SK-N-SH (cell line): ENCODE measurements around the gene CX3CR1. TPM values are rescaled to one million over a fixed set of nuclear protein-coding genes. Genes with fewer than 3 reads are reported as not detected.

Experiments used
- CTCF ChIA-PET: fragments of 300-600, 350-600 bp; formaldehyde crosslinking; extraction: SDS; loops from one replicate; lab custom pipeline; 2021; lab: Yijun Ruan, JAX
- POLR2A ChIA-PET: fragments of 350-600 bp; sonication (Branson Sonifier 250); formaldehyde crosslinking; extraction: SDS; loops from one replicate; lab custom pipeline; 2020; ENCODE audit warnings: antibody characterized with exemption, inconsistent platforms; lab: Yijun Ruan, JAX
- DNase-seq: peaks from one replicate; pipeline ENCODE4 v3.0.0; 2012
- H2AFZ ChIP-seq: fragments of 200-600 bp; sonication (generic); 2 replicates; pipeline ENCODE4 v1.8.1; 2016; ENCODE audit warnings: antibody characterized with exemption, mild to moderate bottlenecking, low read depth
- H3F3A ChIP-seq: fragments of 200-600 bp; sonication (generic); replicated peaks from 2 replicates; pipeline ENCODE3; 2016; ENCODE audit warnings: antibody characterized with exemption, mild to moderate bottlenecking; ENCODE audit not compliant: insufficient read depth
- H3K27ac ChIP-seq, 2 experiments: fragments of 200-500 bp in 1 of 2; fragments of 200-600 bp in 1 of 2; sonication (Bioruptor generic) in 1 of 2; sonication (generic), shearing (Covaris generic) in 1 of 2; 2 replicates each; pipeline versions ENCODE4 v1.5.1 to v1.6.1; 2014 to 2016; ENCODE audit warnings: low read depth in 2 of 2, inconsistent platforms in 1 of 2, low read length in 1 of 2, mild to moderate bottlenecking in 1 of 2, mixed read lengths in 1 of 2
- H3K27me3 ChIP-seq: fragments of 200-600 bp; sonication (generic), shearing (Covaris generic); 2 replicates; pipeline ENCODE4 v1.6.1; 2016; ENCODE audit warnings: mixed run types; ENCODE audit not compliant: insufficient read depth
- H3K36me3 ChIP-seq, 2 experiments: fragments of 200-500 bp in 1 of 2; fragments of 200-600 bp in 1 of 2; sonication (Bioruptor generic) in 1 of 2; sonication (generic) in 1 of 2; replicated peaks in 1 of 2; 2 replicates each; pipeline versions ENCODE3 to v1.5.1; 2014 to 2016; ENCODE audit warnings: low read length in 1 of 2, mild to moderate bottlenecking in 1 of 2; ENCODE audit not compliant: insufficient read depth in 2 of 2, control insufficient read depth in 1 of 2
- H3K4me1 ChIP-seq, 2 experiments: fragments of 200-500 bp in 1 of 2; fragments of 200-600 bp in 1 of 2; sonication (Bioruptor generic) in 1 of 2; sonication (generic), shearing (Covaris generic) in 1 of 2; 2 replicates each; pipeline versions ENCODE4 v1.5.1 to v1.6.1; 2014 to 2016; ENCODE audit warnings: low read depth in 1 of 2, low read length in 1 of 2, mixed run types in 1 of 2; ENCODE audit not compliant: insufficient read depth in 2 of 2, control insufficient read depth in 1 of 2
- H3K4me2 ChIP-seq: fragments of 200-600 bp; sonication (generic), shearing (Covaris generic); 2 replicates; pipeline ENCODE4 v1.6.1; 2017; ENCODE audit warnings: mixed run types
- H3K4me3 ChIP-seq, 2 experiments: fragments of 200-500 bp in 1 of 2; fragments of 200-600 bp in 1 of 2; sonication (Bioruptor generic) in 1 of 2; sonication (generic), shearing (Covaris generic) in 1 of 2; 2 replicates each; pipeline versions ENCODE4 v1.5.1 to v1.8.1; 2014 to 2016; ENCODE audit warnings: low read depth in 2 of 2, inconsistent platforms in 1 of 2, low read length in 1 of 2, mild to moderate bottlenecking in 1 of 2, mixed read lengths in 1 of 2, moderate library complexity in 1 of 2
- H3K79me2 ChIP-seq: fragments of 200-600 bp; sonication (generic); 2 replicates; pipeline ENCODE4 v1.8.1; 2017; ENCODE audit warnings: mild to moderate bottlenecking; ENCODE audit not compliant: insufficient read depth
- H3K9ac ChIP-seq: fragments of 200-600 bp; sonication (generic); 2 replicates; pipeline ENCODE4 v1.6.1; 2017; ENCODE audit warnings: mixed run types
- H3K9me2 ChIP-seq: fragments of 200-600 bp; sonication (generic); 2 replicates; pipeline ENCODE4 v1.6.1; 2017; ENCODE audit warnings: mixed run types
- H3K9me3 ChIP-seq: fragments of 200-600 bp; sonication (generic); 2 replicates; pipeline ENCODE4 v1.6.1; 2017; ENCODE audit warnings: mixed run types, mild to moderate bottlenecking, moderate library complexity
- H4K20me1 ChIP-seq: fragments of 200-600 bp; sonication (generic); 2 replicates; pipeline ENCODE4 v1.6.1; 2017; ENCODE audit warnings: mild to moderate bottlenecking, mixed run types; ENCODE audit not compliant: insufficient read depth
- CTCF ChIP-seq: fragments of 200-600 bp; sonication (generic); IDR thresholded peaks from 2 replicates; pipeline ENCODE4 v1.6.1; 2017; ENCODE audit warnings: antibody characterized with exemption, mild to moderate bottlenecking, moderate library complexity
- FOSL2 ChIP-seq: IDR thresholded peaks from 2 replicates; pipeline ENCODE4 v1.4.0; 2012; ENCODE audit warnings: low read depth, mild to moderate bottlenecking, moderate library complexity, borderline replicate concordance
- GABPA ChIP-seq: IDR thresholded peaks from 2 replicates; pipeline ENCODE4 v1.4.0; 2012; ENCODE audit warnings: low read depth, mild to moderate bottlenecking
- GATA2 ChIP-seq: sonication (generic); formaldehyde crosslinking; IDR thresholded peaks from 2 replicates; pipeline ENCODE4 v1.5.0; 2020; ENCODE audit warnings: mild to moderate bottlenecking, missing genetic modification reagents
- JUND ChIP-seq: IDR thresholded peaks from 2 replicates; pipeline ENCODE4 v1.4.0; 2012
- MEF2A ChIP-seq: IDR thresholded peaks from 2 replicates; pipeline ENCODE4 v1.4.0; 2012; ENCODE audit warnings: low read depth, borderline replicate concordance
- POLR2AphosphoS5 ChIP-seq: IDR thresholded peaks from 2 replicates; pipeline ENCODE4 v1.6.1; 2012; ENCODE audit warnings: low read depth, low read length
- RAD21 ChIP-seq: IDR thresholded peaks from 2 replicates; pipeline ENCODE4 v1.6.1; 2012; ENCODE audit warnings: mild to moderate bottlenecking, low read length
- RXRA ChIP-seq: IDR thresholded peaks from 2 replicates; pipeline ENCODE4 v1.4.0; 2012; ENCODE audit warnings: low read depth, mild to moderate bottlenecking, borderline replicate concordance
- SIN3A ChIP-seq: IDR thresholded peaks from 2 replicates; pipeline ENCODE4 v1.6.1; 2012; ENCODE audit warnings: low read depth, mild to moderate bottlenecking, low read length, moderate library complexity, borderline replicate concordance
- TEAD4 ChIP-seq: IDR thresholded peaks from 2 replicates; pipeline ENCODE4 v1.4.0; 2012; ENCODE audit warnings: mild to moderate bottlenecking, borderline replicate concordance; ENCODE audit not compliant: insufficient read depth
- USF2 ChIP-seq: fragments of 150-350 bp; IDR thresholded peaks from 2 replicates; pipeline ENCODE4 v1.6.1; 2017; ENCODE audit warnings: antibody characterized with exemption, low read length, low read depth, borderline replicate concordance
- ZBTB33 ChIP-seq: IDR thresholded peaks from 2 replicates; pipeline ENCODE4 v1.4.0; 2012; ENCODE audit warnings: low read depth, borderline replicate concordance
- WGBS: methylation state at CpG from one replicate; pipeline ENCODE4 v1.1.6; 2017; ENCODE audit warnings: low lambda C conversion rate; 5-methylcytosine and 5-hydroxymethylcytosine counted together
- polyA plus RNA-seq, 3 experiments: library from polyadenylated mRNA; depleted of rRNA; stranded (reverse); fragments of >200 nt; gene quantifications; 2 replicates each; pipeline ENCODE4 v1.2.3, GENCODE V29; 2012

The CX3CR1 gene
- polyA plus RNA-seq, 1 of the 3 experiments (the other 2 are of a cell fraction) = not detected

- TF ChIP-seq USF2 (no peak), RXRA (no peak), JUND (no peak), GATA2 (no peak), GABPA (no peak), ZBTB33 (no peak), POLR2AphosphoS5 (no peak), CTCF (no peak), TEAD4 (no peak), FOSL2 (no peak)
These were observed 48.0 kb upstream of the CX3CR1 start (continued) for GRCh38 chr3:39327746-39328349.

- H4K20me1 ChIP-seq = no peaks in the 10 kb centered on the region
- no peaks in the 10 kb centered on the region for H3K27me3 ChIP-seq
- WGBS = 25% methylated on average over 4 of the region's 4 CpGs
- CTCF ChIA-PET = interaction anchor here (1.1 to 1.9 kb wide), 2 partner anchors 35 to 38 kb away, joined by 3 to 6 read pairs; no protein-coding TSS in a partner anchor
- no peaks in the 10 kb centered on the region for H3K79me2 ChIP-seq
- no peak for TF ChIP-seq FOSL2
- no peak for TF ChIP-seq SIN3A
- TF ChIP-seq RAD21 = no peak
- TF ChIP-seq MEF2A = no peak
- TF ChIP-seq ZBTB33 = no peak
- TF ChIP-seq, all 33 proteins: peak for 0
- Histone ChIP-seq H3K9me2 (no peaks in the 10 kb centered on the region), H3K4me1 (no peaks in the 10 kb centered on the region), H3F3A (no peaks in the 10 kb centered on the region), H3K4me2 (no peak overlapping the region), H3K4me3 (no peak overlapping the region), H3K36me3 (no peaks in the 10 kb centered on the region), H3K27ac (no peak overlapping the region), H3K9ac (no peak overlapping the region), H3K9me3 (no peaks in the 10 kb centered on the region), H2AFZ (no peak overlapping the region)
- no peak for DNase-seq
- POLR2A ChIA-PET = no interaction called here
These were observed 47.4 kb upstream of the CX3CR1 start for GRCh38 chr3:39327053-39327745.
